DND-41 (cell line): ENCODE data around the gene DCK.

Experiments used
- ATAC-seq: fragments of 200-7000 bp; cut with Tn5 transposase; 3 replicates; pipeline ENCODE4 v1.9.1; 2021; ENCODE audit warnings: low read depth; ENCODE audit not compliant: insufficient read depth
- DNase-seq: peaks from one replicate; pipeline ENCODE4 v3.0.0-alpha.2; 2020
- H2AFZ ChIP-seq: 2 replicates; pipeline ENCODE4 v1.6.0; 2012; ENCODE audit warnings: low read depth, low read length
- H3K27ac ChIP-seq: 2 replicates; pipeline ENCODE4 v1.5.1; 2012; ENCODE audit warnings: low read length, inconsistent platforms
- H3K27me3 ChIP-seq: fragments of 200-600 bp; sonication (generic); 2 replicates; pipeline ENCODE4 v1.6.0; 2012; ENCODE audit warnings: low read length, mild to moderate bottlenecking, inconsistent platforms; ENCODE audit not compliant: insufficient read depth, poor library complexity
- H3K36me3 ChIP-seq: 2 replicates; pipeline ENCODE4 v1.5.1; 2012; ENCODE audit warnings: low read length, inconsistent platforms; ENCODE audit not compliant: insufficient read depth
- H3K4me1 ChIP-seq: 2 replicates; pipeline ENCODE4 v1.5.1; 2012; ENCODE audit warnings: mild to moderate bottlenecking, low read length; ENCODE audit not compliant: insufficient read depth
- H3K4me2 ChIP-seq: 2 replicates; pipeline ENCODE4 v1.6.0; 2012; ENCODE audit warnings: mild to moderate bottlenecking, moderate library complexity, low read length, inconsistent platforms; ENCODE audit not compliant: insufficient read depth
- H3K4me3 ChIP-seq, 2 experiments: fragments of 200-600 bp in 1 of 2; shearing (Covaris generic) in 1 of 2; 2 replicates each; pipeline ENCODE4 v1.5.1; 2012 to 2016; ENCODE audit warnings: inconsistent platforms in 2 of 2, low read length in 2 of 2, mild to moderate bottlenecking in 2 of 2, low read depth in 1 of 2, moderate library complexity in 1 of 2
- H3K79me2 ChIP-seq: 2 replicates; pipeline ENCODE4 v1.6.0; 2012; ENCODE audit warnings: low read length, inconsistent platforms; ENCODE audit not compliant: insufficient read depth
- H3K9ac ChIP-seq: 2 replicates; pipeline ENCODE4 v1.6.0; 2012; ENCODE audit warnings: low read depth, mild to moderate bottlenecking, inconsistent platforms, low read length, moderate library complexity
- H3K9me3 ChIP-seq: 2 replicates; pipeline ENCODE4 v1.5.1; 2012; ENCODE audit warnings: low read length, moderate library complexity, mild to moderate bottlenecking, inconsistent platforms; ENCODE audit not compliant: insufficient read depth, severe bottlenecking
- H4K20me1 ChIP-seq: 2 replicates; pipeline ENCODE4 v1.6.0; 2012; ENCODE audit warnings: low read length; ENCODE audit not compliant: insufficient read depth
- CTCF ChIP-seq: IDR thresholded peaks from 2 replicates; pipeline ENCODE4 v1.5.1; 2012; ENCODE audit warnings: borderline replicate concordance, low read length, moderate library complexity, mild to moderate bottlenecking; ENCODE audit not compliant: poor library complexity, severe bottlenecking; ENCODE audit errors: extremely low read depth
- EZH2 ChIP-seq: IDR thresholded peaks from 3 replicates; pipeline ENCODE4 v1.6.1; 2012; ENCODE audit warnings: borderline replicate concordance, low read depth, mild to moderate bottlenecking, moderate library complexity, low read length, inconsistent platforms; ENCODE audit not compliant: severe bottlenecking

The DCK gene

GRCh38 chr4:70956549-70957210 lies 36.8 kb upstream of the DCK start:
- Histone ChIP-seq H4K20me1 (peaks cover 5% of the 10 kb centered on the region), H3K36me3 (peaks cover 35% of the 10 kb centered on the region), H3K9me3 (no peaks in the 10 kb centered on the region), H3K27ac (0 out of 2 replicates have a peak overlapping the region, but pooled peaks have one; percentile 35), H3K4me2 (no peak overlapping the region), H2AFZ (no peak overlapping the region), H3K79me2 (peaks cover 91% of the 10 kb centered on the region), H3K4me3 (no peak overlapping the region), H3K27me3 (no peaks in the 10 kb centered on the region), H3K9ac (no peak overlapping the region), H3K4me1 (peaks cover 8% of the 10 kb centered on the region)
- DNase-seq, result no peak
- no peak for ATAC-seq
- TF ChIP-seq EZH2 (no peak), CTCF (no peak)

GRCh38 chr4:70958681-70959080 lies 34.8 kb upstream of the DCK start:
- peak overlapping the region; percentile 57; the same call in 1 of the 2 replicates for H3K27ac ChIP-seq
- H4K20me1 ChIP-seq, result peaks cover 4% of the 10 kb centered on the region; the same call in 1 of the 2 replicates
- no peaks in the 10 kb centered on the region for H3K9me3 ChIP-seq
- no peak for DNase-seq
- no peak overlapping the region for H2AFZ ChIP-seq
- ATAC-seq, result no peak
- H3K9ac ChIP-seq, result no peak overlapping the region
- H3K4me1 ChIP-seq, result peaks cover 3% of the 10 kb centered on the region
- no peak overlapping the region for H3K4me2 ChIP-seq
- H3K27me3 ChIP-seq, result no peaks in the 10 kb centered on the region
- H3K79me2 ChIP-seq, result peaks cover 78% of the 10 kb centered on the region
- H3K4me3 ChIP-seq, result no peak overlapping the region
- H3K36me3 ChIP-seq, result peaks cover 54% of the 10 kb centered on the region
- TF ChIP-seq EZH2 (no peak), CTCF (no peak)

GRCh38 chr4:70969076-70969475 lies 24.4 kb upstream of the DCK start:
- Histone ChIP-seq H3K4me1 (peaks cover 54% of the 10 kb centered on the region), H3K4me3 (no peak overlapping the region), H3K79me2 (peaks cover 61% of the 10 kb centered on the region), H3K9ac (peak overlapping the region; percentile 69; the same call in 1 of the 2 replicates), H3K27ac (peak overlapping the region; percentile 94), H3K9me3 (no peaks in the 10 kb centered on the region), H2AFZ (no peak overlapping the region), H3K27me3 (no peaks in the 10 kb centered on the region), H4K20me1 (no peaks in the 10 kb centered on the region), H3K36me3 (peaks cover 41% of the 10 kb centered on the region), H3K4me2 (peak overlapping the region; percentile 17)
- DNase-seq, result no peak
- no peak for ATAC-seq
- TF ChIP-seq EZH2 (no peak), CTCF (no peak)
